ENCODE data around the gene ACAP3.
A peak's percentile ranks its signal among the peaks of the same experiment; 100 is the strongest.

The ACAP3 gene

GRCh38 chr1:1270813-1271212 lies 36.9 kb downstream of the ACAP3 start:
- peaks cover 54% of the 10 kb centered on the region for H3K36me3 ChIP-seq (ENCODE audit: control insufficient read depth, low read length)

GRCh38 chr1:1268284-1268682 lies 39.4 kb downstream of the ACAP3 start:
- no peak overlapping the region for H3K4me2 ChIP-seq (ENCODE audit: low read length)
- no peak overlapping the region for H3K4me3 ChIP-seq (ENCODE audit: low read length)
- peaks cover 76% of the 10 kb centered on the region for H3K36me3 ChIP-seq (ENCODE audit: control insufficient read depth, low read length)
- H3K9me3 ChIP-seq (ENCODE audit: control insufficient read depth, insufficient read depth, low read length), result no peaks in the 10 kb centered on the region
- peaks cover 25% of the 10 kb centered on the region for H4K20me1 ChIP-seq (ENCODE audit: control insufficient read depth, insufficient read depth, low read depth, low read length)
- TF ChIP-seq CTCF (IDR thresholded peaks at IDR 0.05; ENCODE audit: low read depth, low read length, poor library complexity, severe bottlenecking) (no peak), EZH2phosphoT487 (IDR thresholded peaks at IDR 0.05; ENCODE audit: borderline replicate concordance, low read length) (no peak)
- peaks cover 20% of the 10 kb centered on the region for H3K4me1 ChIP-seq (ENCODE audit: control insufficient read depth, low read length)
- H3F3A ChIP-seq (ENCODE audit: control insufficient read depth, insufficient read depth), result no peaks in the 10 kb centered on the region
- no peaks in the 10 kb centered on the region for H3K27me3 ChIP-seq (ENCODE audit: control insufficient read depth, low read length)
- no peak overlapping the region for H3K27ac ChIP-seq (ENCODE audit: low read depth, low read length)
- no peaks in the 10 kb centered on the region for H3K9me2 ChIP-seq (replicated peaks; ENCODE audit: control insufficient read depth, low read length)
- peaks cover 76% of the 10 kb centered on the region for H3K79me2 ChIP-seq (ENCODE audit: control insufficient read depth, low read length)

More at GRCh38 chr1:1270813-1271212, 36.9 kb downstream of the ACAP3 start:
- Histone ChIP-seq H3K9me2 (replicated peaks; ENCODE audit: control insufficient read depth, low read length) (no peaks in the 10 kb centered on the region), H3K9me3 (ENCODE audit: control insufficient read depth, insufficient read depth, low read length) (no peaks in the 10 kb centered on the region), H3K27me3 (ENCODE audit: control insufficient read depth, low read length) (no peaks in the 10 kb centered on the region), H3K79me2 (ENCODE audit: control insufficient read depth, low read length) (peaks cover 75% of the 10 kb centered on the region), H3K4me2 (ENCODE audit: low read length) (peak overlapping the region; percentile 43; the same call in 1 of the 2 replicates), H3K4me3 (ENCODE audit: low read length) (peak overlapping the region; percentile 4), H3F3A (ENCODE audit: control insufficient read depth, insufficient read depth) (no peaks in the 10 kb centered on the region), H4K20me1 (ENCODE audit: control insufficient read depth, insufficient read depth, low read depth, low read length) (peaks cover 25% of the 10 kb centered on the region), H3K4me1 (ENCODE audit: control insufficient read depth, low read length) (peaks cover 30% of the 10 kb centered on the region), H3K27ac (ENCODE audit: low read depth, low read length) (no peak overlapping the region)
- no peak for TF ChIP-seq CTCF (IDR thresholded peaks at IDR 0.05; ENCODE audit: low read depth, low read length, poor library complexity, severe bottlenecking)

- Histone ChIP-seq H3K4me2 (ENCODE audit: low read length) (no peak overlapping the region), H3K4me3 (ENCODE audit: low read length) (no peak overlapping the region), H4K20me1 (ENCODE audit: control insufficient read depth, insufficient read depth, low read depth, low read length) (peaks cover 20% of the 10 kb centered on the region), H3K79me2 (ENCODE audit: control insufficient read depth, low read length) (peaks cover 76% of the 10 kb centered on the region), H3K9me2 (replicated peaks; ENCODE audit: control insufficient read depth, low read length) (no peaks in the 10 kb centered on the region), H3K27me3 (ENCODE audit: control insufficient read depth, low read length) (no peaks in the 10 kb centered on the region), H3K9me3 (ENCODE audit: control insufficient read depth, insufficient read depth, low read length) (no peaks in the 10 kb centered on the region), H3K4me1 (ENCODE audit: control insufficient read depth, low read length) (peaks cover 18% of the 10 kb centered on the region), H3F3A (ENCODE audit: control insufficient read depth, insufficient read depth) (no peaks in the 10 kb centered on the region), H3K27ac (ENCODE audit: low read depth, low read length) (no peak overlapping the region), H3K36me3 (ENCODE audit: control insufficient read depth, low read length) (peaks cover 76% of the 10 kb centered on the region)
- no peak for TF ChIP-seq EZH2phosphoT487 (IDR thresholded peaks at IDR 0.05; ENCODE audit: borderline replicate concordance, low read length)
- TF ChIP-seq CTCF (IDR thresholded peaks at IDR 0.05; ENCODE audit: low read depth, low read length, poor library complexity, severe bottlenecking), result no peak
Measured at GRCh38 chr1:1267488-1268283, 40.0 kb downstream of the ACAP3 start.

All from DOHH2 (cell line).